Measurements from ENCODE around the gene RXRA. TPM values are rescaled to one million over a fixed set of nuclear protein-coding genes. Genes with fewer than 3 reads are reported as not detected.

The RXRA gene
- total RNA-seq, 1 donor from 2014 or later, result 66.9 TPM

- Mint-ChIP-seq H3K27ac (no peak overlapping the region), H3K4me1 (ENCODE audit: unreplicated experiment) (no peaks in the 10 kb centered on the region), H3K27me3 (no peaks in the 10 kb centered on the region), H3K4me3 (no peak overlapping the region), H3K9me3 (no peaks in the 10 kb centered on the region), H3K36me3 (no peaks in the 10 kb centered on the region)
- no peak for DNase-seq (ENCODE audit: extremely low spot score, unreplicated experiment)
- no peak for TF ChIP-seq CTCF (conservative IDR thresholded peaks at IDR 0.05)
Measured at GRCh38 chr9:134398756-134399155, 72.5 kb downstream of the RXRA start.

- Mint-ChIP-seq H3K4me1 (ENCODE audit: unreplicated experiment) (peaks cover 3% of the 10 kb centered on the region), H3K36me3 (no peaks in the 10 kb centered on the region), H3K9me3 (no peaks in the 10 kb centered on the region), H3K27me3 (no peaks in the 10 kb centered on the region), H3K27ac (no peak overlapping the region), H3K4me3 (no peak overlapping the region)
- no peak for DNase-seq (ENCODE audit: extremely low spot score, unreplicated experiment)
- peak; percentile 76 for TF ChIP-seq CTCF (conservative IDR thresholded peaks at IDR 0.05)
Measured at GRCh38 chr9:134399435-134400056, 73.3 kb downstream of the RXRA start.

GRCh38 chr9:134400283-134400682 lies 74.0 kb downstream of the RXRA start:
- no peaks in the 10 kb centered on the region for H3K27me3 Mint-ChIP-seq
- no peak for DNase-seq (ENCODE audit: extremely low spot score, unreplicated experiment)
- H3K27ac Mint-ChIP-seq, result no peak overlapping the region
- H3K4me1 Mint-ChIP-seq (ENCODE audit: unreplicated experiment), result peaks cover 6% of the 10 kb centered on the region
- H3K9me3 Mint-ChIP-seq, result no peaks in the 10 kb centered on the region
- no peak for TF ChIP-seq CTCF (conservative IDR thresholded peaks at IDR 0.05)
- no peaks in the 10 kb centered on the region for H3K36me3 Mint-ChIP-seq
- no peak overlapping the region for H3K4me3 Mint-ChIP-seq

- DNase-seq (ENCODE audit: extremely low spot score, unreplicated experiment), result no peak
- TF ChIP-seq CTCF (conservative IDR thresholded peaks at IDR 0.05), result no peak
Measured at GRCh38 chr9:134401391-134401790, 75.1 kb downstream of the RXRA start.

GRCh38 chr9:134402182-134402581 lies 75.9 kb downstream of the RXRA start:
- Mint-ChIP-seq H3K27me3 (no peaks in the 10 kb centered on the region), H3K4me1 (ENCODE audit: unreplicated experiment) (peaks cover 20% of the 10 kb centered on the region), H3K27ac (no peak overlapping the region), H3K4me3 (no peak overlapping the region), H3K9me3 (no peaks in the 10 kb centered on the region), H3K36me3 (no peaks in the 10 kb centered on the region)
- no peak for DNase-seq (ENCODE audit: extremely low spot score, unreplicated experiment)
- no peak for TF ChIP-seq CTCF (conservative IDR thresholded peaks at IDR 0.05)

More at GRCh38 chr9:134401391-134401790, 75.1 kb downstream of the RXRA start:
- Mint-ChIP-seq H3K27me3 (no peaks in the 10 kb centered on the region), H3K36me3 (no peaks in the 10 kb centered on the region), H3K27ac (no peak overlapping the region), H3K4me1 (ENCODE audit: unreplicated experiment) (peaks cover 14% of the 10 kb centered on the region), H3K9me3 (no peaks in the 10 kb centered on the region), H3K4me3 (no peak overlapping the region)

GRCh38 chr9:134403292-134403681 lies 77.0 kb downstream of the RXRA start:
- no peak for DNase-seq (ENCODE audit: extremely low spot score, unreplicated experiment)
- Mint-ChIP-seq H3K36me3 (no peaks in the 10 kb centered on the region), H3K27me3 (no peaks in the 10 kb centered on the region), H3K27ac (no peak overlapping the region), H3K4me3 (no peak overlapping the region), H3K4me1 (ENCODE audit: unreplicated experiment) (peaks cover 20% of the 10 kb centered on the region), H3K9me3 (no peaks in the 10 kb centered on the region)
- TF ChIP-seq CTCF (conservative IDR thresholded peaks at IDR 0.05), result no peak

Data from type B pancreatic cell (in vitro differentiated cells).